Mesenchymal stem cell (in vitro differentiated cells and primary cell): ENCODE measurements around the gene LRTM2.

Source experiments
- DNase-seq: peaks from one replicate; pipeline ENCODE4 v3.0.0-alpha.2; 2013
- H2AFZ ChIP-seq: one replicate; pipeline ENCODE4 v1.6.1; 2013; ENCODE audit warnings: low read depth, mild to moderate bottlenecking, control low read depth, inconsistent platforms, low read length, moderate library complexity
- H2AK5ac ChIP-seq: 2 replicates; pipeline ENCODE4 v1.6.1; 2013; ENCODE audit warnings: low read length, moderate library complexity, mild to moderate bottlenecking, inconsistent platforms; ENCODE audit not compliant: severe bottlenecking
- H2BK120ac ChIP-seq: one replicate; pipeline ENCODE4 v1.6.1; 2013; ENCODE audit warnings: low read depth, mild to moderate bottlenecking, inconsistent platforms, low read length, moderate library complexity
- H2BK12ac ChIP-seq, 2 experiments: one replicate each; pipeline ENCODE4 v1.6.1; 2013; ENCODE audit warnings: inconsistent platforms in 2 of 2, low read length in 2 of 2, mild to moderate bottlenecking in 2 of 2, moderate library complexity in 2 of 2, control low read depth in 1 of 2
- H2BK15ac ChIP-seq: one replicate; pipeline ENCODE4 v1.6.1; 2013; ENCODE audit warnings: mild to moderate bottlenecking, low read depth, inconsistent platforms; ENCODE audit not compliant: poor library complexity, severe bottlenecking
- H2BK5ac ChIP-seq: 2 replicates; pipeline ENCODE4 v1.6.1; 2013; ENCODE audit warnings: low read depth, mild to moderate bottlenecking, low read length, control low read depth, inconsistent platforms; ENCODE audit not compliant: poor library complexity, severe bottlenecking
- H3K14ac ChIP-seq, 2 experiments: one replicate each; pipeline ENCODE4 v1.6.1; 2013; ENCODE audit warnings: inconsistent platforms in 2 of 2, low read length in 2 of 2, control low read depth in 1 of 2, mild to moderate bottlenecking in 1 of 2, moderate library complexity in 1 of 2
- H3K18ac ChIP-seq, 2 experiments: one replicate each; pipeline ENCODE4 v1.6.1; 2013; ENCODE audit warnings: inconsistent platforms in 2 of 2, low read length in 2 of 2, control low read depth in 1 of 2, low read depth in 1 of 2, mild to moderate bottlenecking in 1 of 2
- H3K23ac ChIP-seq, 2 experiments: one replicate each; pipeline ENCODE4 v1.6.1; 2013; ENCODE audit warnings: inconsistent platforms in 2 of 2, low read length in 2 of 2, mild to moderate bottlenecking in 2 of 2, moderate library complexity in 2 of 2, control low read depth in 1 of 2
- H3K27ac ChIP-seq: 2 replicates; pipeline ENCODE4 v1.5.1; 2013; ENCODE audit warnings: mild to moderate bottlenecking, moderate library complexity, low read length, control low read depth, inconsistent platforms; ENCODE audit not compliant: poor library complexity, severe bottlenecking
- H3K27me3 ChIP-seq, 2 experiments: 2 replicates each; pipeline versions ENCODE4 v1.6.1 to v1.7.0; 2013; ENCODE audit warnings: low read length in 2 of 2, mild to moderate bottlenecking in 2 of 2, moderate library complexity in 2 of 2, control low read depth in 1 of 2, inconsistent platforms in 1 of 2; ENCODE audit not compliant: control insufficient read depth in 1 of 2, insufficient read depth in 1 of 2
- H3K36me3 ChIP-seq, 2 experiments: 2 replicates each; pipeline versions ENCODE4 v1.6.1 to v1.7.0; 2013; ENCODE audit warnings: low read length in 2 of 2, control low read depth in 1 of 2, inconsistent platforms in 1 of 2, low read depth in 1 of 2, mild to moderate bottlenecking in 1 of 2; ENCODE audit not compliant: insufficient read depth in 2 of 2, control insufficient read depth in 1 of 2
- H3K4ac ChIP-seq, 2 experiments: one replicate each; pipeline ENCODE4 v1.6.1; 2013; ENCODE audit warnings: inconsistent platforms in 2 of 2, low read length in 2 of 2, mild to moderate bottlenecking in 2 of 2, moderate library complexity in 2 of 2, control low read depth in 1 of 2, low read depth in 1 of 2
- H3K4me1 ChIP-seq: 2 replicates; pipeline ENCODE4 v1.6.1; 2013; ENCODE audit warnings: low read depth, low read length, control low read depth; ENCODE audit not compliant: control insufficient read depth, insufficient read depth
- H3K4me2 ChIP-seq: 2 replicates; pipeline ENCODE4 v1.6.1; 2013; ENCODE audit warnings: low read length, mild to moderate bottlenecking, inconsistent platforms; ENCODE audit not compliant: poor library complexity, severe bottlenecking
- H3K4me3 ChIP-seq, 2 experiments: 2 replicates each; pipeline versions ENCODE4 v1.5.1 to v1.7.0; 2013; ENCODE audit warnings: low read length in 2 of 2, mild to moderate bottlenecking in 2 of 2, control low read depth in 1 of 2, low read depth in 1 of 2; ENCODE audit not compliant: insufficient read depth in 1 of 2
- H3K79me1 ChIP-seq: replicated peaks from 2 replicates; pipeline ENCODE4 v1.6.1; 2013; ENCODE audit warnings: mild to moderate bottlenecking, control low read depth, low read length, inconsistent platforms; ENCODE audit not compliant: poor library complexity, severe bottlenecking
- H3K9ac ChIP-seq: 2 replicates; pipeline ENCODE4 v1.7.0; 2013; ENCODE audit warnings: mild to moderate bottlenecking, low read length, moderate library complexity
- H3K9me3 ChIP-seq: 2 replicates; pipeline ENCODE4 v1.7.0; 2013; ENCODE audit warnings: mild to moderate bottlenecking, low read length; ENCODE audit not compliant: control insufficient read depth
- H4K8ac ChIP-seq: one replicate; pipeline ENCODE4 v1.6.1; 2013; ENCODE audit warnings: inconsistent platforms, mild to moderate bottlenecking, low read length, moderate library complexity
- H4K91ac ChIP-seq: one replicate; pipeline ENCODE4 v1.6.1; 2013; ENCODE audit warnings: mild to moderate bottlenecking, low read length, inconsistent platforms
- WGBS: methylation state at CpG from one replicate; pipeline ENCODE4 v1.1.7; 2013; ENCODE audit warnings: mixed read lengths; 5-methylcytosine and 5-hydroxymethylcytosine counted together

Gene LRTM2

GRCh38 chr12:1847411-1847810, 27.0 kb downstream of the LRTM2 start:
- Histone ChIP-seq H3K9me3 (no peaks in the 10 kb centered on the region), H3K27me3 (peaks cover 46 to 63% of the 10 kb centered on the region in 2 experiments), H3K18ac (no peak overlapping the region), H4K8ac (no peak overlapping the region), H3K27ac (no peak overlapping the region), H2AK5ac (no peak overlapping the region), H4K91ac (no peak overlapping the region), H3K9ac (no peak overlapping the region), H3K79me1 (no peaks in the 10 kb centered on the region), H3K14ac (no peak overlapping the region), H2AFZ (no peak overlapping the region), H3K4me2 (no peak overlapping the region), H2BK12ac (no peak overlapping the region), H3K23ac (no peak overlapping the region), H3K4me3 (no peak overlapping the region), H2BK120ac (no peak overlapping the region), H3K4me1 (no peaks in the 10 kb centered on the region), H3K36me3 (no peaks in the 10 kb centered on the region), H3K4ac (no peak overlapping the region), H2BK5ac (no peak overlapping the region), H2BK15ac (no peak overlapping the region)
- WGBS = 85% methylated on average over 2 of the region's 4 CpGs
- no peak for DNase-seq

GRCh38 chr12:1848146-1848545, 27.8 kb downstream of the LRTM2 start:
- no peaks in the 10 kb centered on the region for H3K9me3 ChIP-seq
- peaks cover 40 to 57% of the 10 kb centered on the region in 2 experiments for H3K27me3 ChIP-seq
- no peak overlapping the region for H3K23ac ChIP-seq
- H3K9ac ChIP-seq = no peak overlapping the region
- no peak overlapping the region for H2AFZ ChIP-seq
- H2BK15ac ChIP-seq = no peak overlapping the region
- H3K4me1 ChIP-seq = no peaks in the 10 kb centered on the region
- no peak overlapping the region for H3K4me3 ChIP-seq
- H3K4me2 ChIP-seq = no peak overlapping the region
- no peak overlapping the region for H3K14ac ChIP-seq
- H2BK120ac ChIP-seq = no peak overlapping the region
- H3K36me3 ChIP-seq = no peaks in the 10 kb centered on the region
- no peak overlapping the region for H2AK5ac ChIP-seq
- no peak for DNase-seq
- no peak overlapping the region for H3K27ac ChIP-seq
- WGBS = 89% methylated on average over 6 of the region's 10 CpGs
- no peak overlapping the region for H2BK5ac ChIP-seq
- no peak overlapping the region for H3K4ac ChIP-seq
- H4K8ac ChIP-seq = no peak overlapping the region
- no peak overlapping the region for H3K18ac ChIP-seq
- H4K91ac ChIP-seq = no peak overlapping the region
- H2BK12ac ChIP-seq = no peak overlapping the region
- no peaks in the 10 kb centered on the region for H3K79me1 ChIP-seq

- Histone ChIP-seq H4K91ac (no peak overlapping the region), H2BK5ac (no peak overlapping the region), H2BK15ac (no peak overlapping the region), H3K4me1 (no peaks in the 10 kb centered on the region), H3K4me2 (no peak overlapping the region), H3K79me1 (no peaks in the 10 kb centered on the region), H3K23ac (no peak overlapping the region), H3K14ac (no peak overlapping the region), H3K27me3 (peaks cover 34 to 51% of the 10 kb centered on the region in 2 experiments), H2BK120ac (no peak overlapping the region), H2AK5ac (no peak overlapping the region), H3K4me3 (no peak overlapping the region), H2AFZ (no peak overlapping the region), H2BK12ac (no peak overlapping the region), H3K9ac (no peak overlapping the region), H3K4ac (no peak overlapping the region), H3K36me3 (no peaks in the 10 kb centered on the region), H3K9me3 (peaks cover 4% of the 10 kb centered on the region), H3K27ac (no peak overlapping the region), H4K8ac (no peak overlapping the region), H3K18ac (no peak overlapping the region)
- 78% methylated on average over 6 of the region's 6 CpGs for WGBS
- DNase-seq = no peak
Measured at GRCh38 chr12:1848745-1849144, 28.4 kb downstream of the LRTM2 start.

- Histone ChIP-seq H3K4me2 (no peak overlapping the region), H4K91ac (no peak overlapping the region), H3K27ac (no peak overlapping the region), H3K36me3 (no peaks in the 10 kb centered on the region), H2AK5ac (no peak overlapping the region), H2BK5ac (no peak overlapping the region), H2BK120ac (no peak overlapping the region), H3K9ac (no peak overlapping the region), H3K23ac (no peak overlapping the region), H2AFZ (no peak overlapping the region), H3K4ac (no peak overlapping the region), H3K4me3 (no peak overlapping the region), H4K8ac (no peak overlapping the region), H3K79me1 (no peaks in the 10 kb centered on the region), H2BK12ac (no peak overlapping the region), H3K18ac (no peak overlapping the region), H3K9me3 (peaks cover 27% of the 10 kb centered on the region), H3K27me3 (peaks cover 13 to 28% of the 10 kb centered on the region in 2 experiments), H3K4me1 (no peaks in the 10 kb centered on the region), H2BK15ac (no peak overlapping the region), H3K14ac (no peak overlapping the region)
- DNase-seq = no peak
- WGBS = 64% methylated on average over 4 of the region's 7 CpGs
Measured at GRCh38 chr12:1851151-1851701, 30.9 kb downstream of the LRTM2 start.
